ENCODE results near the gene TMEM80.
"Not testable (repeated sequence)": the region's sequence is repeated elsewhere in the genome, so short reads cannot be mapped to it uniquely, and the experiment has no call there.

Gene TMEM80

GRCh38 chr11:695538-696248 is at the start of gene TMEM80:
Gene TMEM80, plus strand, starts transcription at chr11:695816. Its CDS starts 12 bp downstream, at chr11:695828.
- DNase-seq (ENCODE audit: low read depth), result peak; percentile 93

GRCh38 chr11:646214-646613 is 49.4 kb upstream of the TMEM80 start:
- no peak for DNase-seq (ENCODE audit: low read depth)

GRCh38 chr11:647672-648158 is 47.9 kb upstream of the TMEM80 start:
- not testable (repeated sequence) for DNase-seq (ENCODE audit: low read depth)

GRCh38 chr11:650482-650881 is 45.1 kb upstream of the TMEM80 start:
- DNase-seq (ENCODE audit: low read depth), result no peak

GRCh38 chr11:653136-653535 is 42.5 kb upstream of the TMEM80 start:
- DNase-seq (ENCODE audit: low read depth), result not testable (repeated sequence)

GRCh38 chr11:653837-654236 is 41.8 kb upstream of the TMEM80 start:
- DNase-seq (ENCODE audit: low read depth), result no peak

GRCh38 chr11:654444-654843 is 41.2 kb upstream of the TMEM80 start:
- not testable (repeated sequence) for DNase-seq (ENCODE audit: low read depth)

- no peak for DNase-seq (ENCODE audit: low read depth)
Measured at GRCh38 chr11:655036-655726, 40.4 kb upstream of the TMEM80 start.

- DNase-seq (ENCODE audit: low read depth), result no peak
Measured at GRCh38 chr11:656426-656825, 39.2 kb upstream of the TMEM80 start.

- DNase-seq (ENCODE audit: low read depth), result no peak
Measured at GRCh38 chr11:656866-657265, 38.8 kb upstream of the TMEM80 start.

- no peak for DNase-seq (ENCODE audit: low read depth)
Measured at GRCh38 chr11:657691-658126, 37.9 kb upstream of the TMEM80 start.

- DNase-seq (ENCODE audit: low read depth), result no peak
Measured at GRCh38 chr11:659532-660085, 36.0 kb upstream of the TMEM80 start.

- no peak for DNase-seq (ENCODE audit: low read depth)
Measured at GRCh38 chr11:660281-660680, 35.3 kb upstream of the TMEM80 start.

GRCh38 chr11:660681-661444 is 34.8 kb upstream of the TMEM80 start:
- no peak for DNase-seq (ENCODE audit: low read depth)

- peak; percentile 50 for DNase-seq (ENCODE audit: low read depth)
Measured at GRCh38 chr11:662689-663274, 32.8 kb upstream of the TMEM80 start.

GRCh38 chr11:665062-665703 is 30.4 kb upstream of the TMEM80 start:
- DNase-seq (ENCODE audit: low read depth), result peak; percentile 22

- DNase-seq (ENCODE audit: low read depth), result peak; percentile 82
Measured at GRCh38 chr11:665704-666281, 29.8 kb upstream of the TMEM80 start.

GRCh38 chr11:673866-674265 is 21.8 kb upstream of the TMEM80 start:
- DNase-seq (ENCODE audit: low read depth), result no peak

- DNase-seq (ENCODE audit: low read depth), result no peak
Measured at GRCh38 chr11:674406-674805, 21.2 kb upstream of the TMEM80 start.

- no peak for DNase-seq (ENCODE audit: low read depth)
Measured at GRCh38 chr11:678297-678696, 17.3 kb upstream of the TMEM80 start.
